Measurements from ENCODE around the gene DPYSL5. TPM values are rescaled to one million over a fixed set of nuclear protein-coding genes. Genes with fewer than 3 reads are reported as not detected.

The DPYSL5 gene
- total RNA-seq, 1 donor from 2014 or later, result not detected

DNA sequence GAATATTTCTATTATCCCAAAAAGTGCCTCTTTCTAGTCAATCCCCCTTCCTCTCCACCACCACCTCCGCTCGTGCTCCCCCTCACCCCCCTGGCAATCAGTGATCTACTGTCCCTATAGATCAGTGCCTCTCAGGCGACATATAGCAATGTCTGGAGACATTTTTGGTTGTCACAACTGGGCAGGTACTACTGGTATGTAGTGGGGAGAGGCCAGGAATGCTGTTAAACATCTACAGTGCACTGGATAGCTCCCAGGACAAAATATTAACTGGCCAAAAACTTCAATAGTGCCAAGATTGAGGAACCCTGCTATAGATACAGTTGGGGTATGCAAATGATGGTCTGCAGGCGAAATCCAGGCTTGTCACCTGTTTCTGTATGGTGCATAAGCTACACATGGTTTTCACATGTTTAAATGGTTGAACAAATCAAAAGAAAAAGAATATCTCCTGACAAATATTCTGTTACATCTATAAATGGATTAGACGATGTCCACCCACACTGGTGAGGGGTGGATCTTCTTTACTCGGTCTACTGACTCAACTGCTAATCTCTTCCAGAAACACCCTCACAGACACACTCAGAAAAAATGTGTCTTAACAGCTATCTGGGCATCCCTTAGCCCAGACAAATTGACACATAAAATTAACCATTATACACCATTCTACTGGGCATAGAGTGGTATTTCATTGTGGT, 25.5 kb downstream of the DPYSL5 start:
- DNase-seq (ENCODE audit: low spot score in 2 of 2), result no peak
- TF ChIP-seq, protein P1, sequence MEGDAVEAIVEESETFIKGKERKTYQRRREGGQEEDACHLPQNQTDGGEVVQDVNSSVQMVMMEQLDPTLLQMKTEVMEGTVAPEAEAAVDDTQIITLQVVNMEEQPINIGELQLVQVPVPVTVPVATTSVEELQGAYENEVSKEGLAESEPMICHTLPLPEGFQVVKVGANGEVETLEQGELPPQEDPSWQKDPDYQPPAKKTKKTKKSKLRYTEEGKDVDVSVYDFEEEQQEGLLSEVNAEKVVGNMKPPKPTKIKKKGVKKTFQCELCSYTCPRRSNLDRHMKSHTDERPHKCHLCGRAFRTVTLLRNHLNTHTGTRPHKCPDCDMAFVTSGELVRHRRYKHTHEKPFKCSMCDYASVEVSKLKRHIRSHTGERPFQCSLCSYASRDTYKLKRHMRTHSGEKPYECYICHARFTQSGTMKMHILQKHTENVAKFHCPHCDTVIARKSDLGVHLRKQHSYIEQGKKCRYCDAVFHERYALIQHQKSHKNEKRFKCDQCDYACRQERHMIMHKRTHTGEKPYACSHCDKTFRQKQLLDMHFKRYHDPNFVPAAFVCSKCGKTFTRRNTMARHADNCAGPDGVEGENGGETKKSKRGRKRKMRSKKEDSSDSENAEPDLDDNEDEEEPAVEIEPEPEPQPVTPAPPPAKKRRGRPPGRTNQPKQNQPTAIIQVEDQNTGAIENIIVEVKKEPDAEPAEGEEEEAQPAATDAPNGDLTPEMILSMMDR (IDR thresholded peaks at IDR 0.05), result no peak
- Histone ChIP-seq H3K9me3 (no peaks in the 10 kb centered on the region), H3K4me3 (no peak overlapping the region), H3K36me3 (no peaks in the 10 kb centered on the region), H3K27me3 (no peaks in the 10 kb centered on the region), H3K4me1 (no peaks in the 10 kb centered on the region), H3K27ac (no peak overlapping the region)
- intact Hi-C loops (cut with DNase I), result no loop called here

DNA sequence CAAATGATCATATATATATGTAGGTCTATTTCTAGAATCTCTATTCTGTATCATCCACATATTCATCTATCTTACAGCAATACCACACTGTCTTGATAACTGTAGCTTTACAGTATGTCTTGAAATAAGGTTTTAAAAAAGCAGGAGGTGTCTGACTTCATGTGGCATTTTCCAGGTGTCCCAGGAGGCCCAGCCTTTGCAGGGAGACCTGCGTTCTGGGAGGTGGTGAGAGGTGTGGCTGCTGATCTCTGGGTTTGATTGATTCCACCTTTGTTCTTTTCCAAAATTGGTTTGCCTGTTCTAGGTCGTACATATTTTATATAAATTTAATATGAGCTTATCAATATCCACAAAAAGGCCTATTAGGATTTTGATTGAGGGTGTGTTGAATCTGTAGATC, 26.6 kb downstream of the DPYSL5 start:
- Histone ChIP-seq H3K27me3 (no peaks in the 10 kb centered on the region), H3K4me3 (no peak overlapping the region), H3K36me3 (no peaks in the 10 kb centered on the region), H3K9me3 (no peaks in the 10 kb centered on the region), H3K4me1 (no peaks in the 10 kb centered on the region), H3K27ac (no peak overlapping the region)
- DNase-seq (ENCODE audit: low spot score in 2 of 2), result no peak
- TF ChIP-seq, protein P1 (IDR thresholded peaks at IDR 0.05), result no peak
- intact Hi-C loops (cut with DNase I), result no loop called here

DNA sequence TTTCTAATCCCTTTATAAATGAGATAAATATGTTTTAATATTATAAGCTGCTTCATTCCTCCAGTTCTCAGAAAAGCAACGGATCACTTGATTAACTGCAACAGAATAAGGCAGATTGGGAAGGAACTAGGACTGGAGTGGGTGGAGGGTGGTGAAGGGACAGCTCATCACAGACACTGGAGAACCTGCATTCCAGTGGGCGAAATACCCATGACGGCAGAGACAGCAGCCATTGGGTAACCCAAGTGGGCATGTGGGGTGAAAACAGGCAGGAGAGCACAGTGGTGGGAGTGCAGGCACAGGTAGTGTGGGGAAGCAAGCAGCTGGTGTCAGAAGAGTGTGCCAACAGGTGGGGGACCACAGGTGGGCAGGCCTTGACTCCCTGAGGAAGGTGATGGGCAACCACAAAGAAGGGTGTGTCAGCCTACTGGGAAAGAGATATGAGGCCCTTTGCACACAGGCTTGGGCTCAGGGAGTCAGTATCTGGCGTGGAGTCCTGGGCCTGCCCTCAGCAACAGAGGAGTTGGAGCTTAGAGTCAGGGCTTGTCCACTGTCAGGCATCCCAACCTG, 27.2 kb downstream of the DPYSL5 start:
- no peaks in the 10 kb centered on the region for H3K9me3 ChIP-seq
- H3K4me1 ChIP-seq, result no peaks in the 10 kb centered on the region
- no peaks in the 10 kb centered on the region for H3K27me3 ChIP-seq
- H3K4me3 ChIP-seq, result no peak overlapping the region
- no peak for DNase-seq (ENCODE audit: low spot score in 2 of 2)
- H3K36me3 ChIP-seq, result no peaks in the 10 kb centered on the region
- intact Hi-C loops (cut with DNase I), result no loop called here
- TF ChIP-seq, protein P1 (IDR thresholded peaks at IDR 0.05), result no peak
- H3K27ac ChIP-seq, result no peak overlapping the region

DNA sequence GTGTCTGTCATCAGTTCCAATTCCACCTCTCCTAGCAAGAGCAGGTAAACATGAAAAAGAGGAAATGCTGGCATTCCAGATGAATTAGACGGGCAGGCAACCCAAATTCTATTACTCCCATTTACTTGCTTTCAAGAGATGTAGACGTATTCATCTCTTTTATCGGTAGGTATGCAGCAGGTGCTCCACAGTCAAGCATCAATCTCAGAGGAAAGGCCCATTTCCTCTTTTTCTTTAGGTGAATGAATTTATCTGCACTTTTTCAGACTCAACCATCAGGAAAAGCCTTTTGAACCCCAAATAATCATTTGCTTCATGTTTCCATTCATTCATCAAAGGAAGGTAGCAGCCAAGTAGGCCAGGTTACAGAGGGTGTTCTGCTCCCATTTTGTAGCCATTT, 27.9 kb downstream of the DPYSL5 start:
- no peak for DNase-seq (ENCODE audit: low spot score in 2 of 2)
- no peak overlapping the region for H3K4me3 ChIP-seq
- H3K4me1 ChIP-seq, result no peaks in the 10 kb centered on the region
- no peaks in the 10 kb centered on the region for H3K27me3 ChIP-seq
- no peak overlapping the region for H3K27ac ChIP-seq
- H3K36me3 ChIP-seq, result no peaks in the 10 kb centered on the region
- TF ChIP-seq, protein P1 (IDR thresholded peaks at IDR 0.05), result no peak
- intact Hi-C loops (cut with DNase I), result no loop called here
- no peaks in the 10 kb centered on the region for H3K9me3 ChIP-seq

DNA sequence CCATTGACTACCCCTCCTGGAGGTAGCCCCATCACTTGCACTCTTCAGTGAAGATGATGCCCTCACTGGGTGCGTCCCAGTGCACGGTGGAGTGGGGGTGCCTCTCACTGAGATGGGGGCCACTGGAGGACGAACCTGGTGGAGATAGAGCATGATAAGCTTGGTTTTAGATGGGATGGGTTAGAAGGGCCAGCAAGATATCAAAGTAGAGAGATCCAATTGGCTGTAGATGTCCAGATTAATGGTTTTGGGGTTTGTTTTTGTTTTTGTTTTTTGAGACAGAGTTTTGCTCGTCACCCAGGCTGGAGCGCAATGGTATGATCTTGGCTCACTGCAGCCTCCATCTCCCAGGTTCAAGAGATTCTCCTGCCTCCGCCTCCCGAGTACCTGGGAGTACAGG, 28.3 kb downstream of the DPYSL5 start:
- TF ChIP-seq, protein P1 (IDR thresholded peaks at IDR 0.05), result no peak
- H3K27ac ChIP-seq, result no peak overlapping the region

More for the DNA sequence above, 28.3 kb downstream of the DPYSL5 start:
- no peak for DNase-seq (ENCODE audit: low spot score in 2 of 2)
- Histone ChIP-seq H3K36me3 (no peaks in the 10 kb centered on the region), H3K27me3 (no peaks in the 10 kb centered on the region), H3K4me3 (no peak overlapping the region), H3K4me1 (no peaks in the 10 kb centered on the region), H3K9me3 (no peaks in the 10 kb centered on the region)
- intact Hi-C loops (cut with DNase I), result no loop called here
